Measurements from ENCODE around the gene CAMTA1.

The CAMTA1 gene

GRCh38 chr1:7491109-7491817, 706.0 kb downstream of the CAMTA1 start:
- DNase-seq: no peak

GRCh38 chr1:7491818-7492173, 706.5 kb downstream of the CAMTA1 start:
- DNase-seq: no peak

GRCh38 chr1:7493711-7494454, 708.6 kb downstream of the CAMTA1 start:
- DNase-seq: no peak

GRCh38 chr1:7495962-7496361, 710.7 kb downstream of the CAMTA1 start:
- no peak for DNase-seq

GRCh38 chr1:7497107-7497637, 711.9 kb downstream of the CAMTA1 start:
- DNase-seq: no peak

- DNase-seq: no peak
These were observed 715.3 kb downstream of the CAMTA1 start for GRCh38 chr1:7500381-7501083.

- DNase-seq: no peak
These were observed 715.8 kb downstream of the CAMTA1 start for GRCh38 chr1:7501084-7501491.

GRCh38 chr1:7501723-7502603, 716.7 kb downstream of the CAMTA1 start:
- DNase-seq: no peak

GRCh38 chr1:7503691-7504437, 718.6 kb downstream of the CAMTA1 start:
- DNase-seq: no peak

- DNase-seq: no peak
These were observed 719.1 kb downstream of the CAMTA1 start for GRCh38 chr1:7504438-7504720.

- DNase-seq: no peak
These were observed 720.0 kb downstream of the CAMTA1 start for GRCh38 chr1:7505094-7505770.

GRCh38 chr1:7505771-7506453, 720.7 kb downstream of the CAMTA1 start:
- DNase-seq: no peak

- DNase-seq: no peak
These were observed 721.4 kb downstream of the CAMTA1 start for GRCh38 chr1:7506454-7507284.

GRCh38 chr1:7507285-7508019, 722.2 kb downstream of the CAMTA1 start:
- DNase-seq: no peak

GRCh38 chr1:7508052-7508933, 723.0 kb downstream of the CAMTA1 start:
- no peak for DNase-seq

- DNase-seq: no peak
These were observed 723.8 kb downstream of the CAMTA1 start for GRCh38 chr1:7508934-7509519.

GRCh38 chr1:7509598-7509997, 724.3 kb downstream of the CAMTA1 start:
- DNase-seq: no peak
